H1 (cell line): ENCODE measurements around the gene KRT84. TPM values are rescaled to one million over a fixed set of nuclear protein-coding genes. Genes with fewer than 3 reads are reported as not detected.

Experiments used
- CTCF ChIA-PET: fragments of 300-600 bp; sonication (Branson Sonifier 250); formaldehyde crosslinking; loops from one replicate; lab custom pipeline; 2021; ENCODE audit not compliant: partially characterized antibody; lab: Charles Lee
- POLR2A ChIA-PET: fragments of 300-600 bp; sonication (Branson Sonifier 250); formaldehyde crosslinking; loops from one replicate; lab custom pipeline; 2021; ENCODE audit warnings: inconsistent platforms; ENCODE audit not compliant: partially characterized antibody; lab: Charles Lee
- DNase-seq, 2 experiments: peaks; one replicate each; pipeline versions ENCODE4 v3.0.0 to v3.0.0-alpha.2; 2010 to 2022; ENCODE audit warnings: low spot score in 2 of 2, low read depth in 1 of 2, mixed read lengths in 1 of 2
- FAIRE-seq: peaks from 2 replicates; lab custom pipeline; 2011; peaks lifted over from hg19 to GRCh38; lab: Jason Lieb, UNC
- H2AFZ ChIP-seq: 2 replicates; pipeline ENCODE4 v1.8.1; 2012; ENCODE audit warnings: low read length, inconsistent platforms
- H2AK5ac ChIP-seq: 2 replicates; pipeline ENCODE4 v1.6.1; 2013; ENCODE audit warnings: low read depth, low read length
- H2BK120ac ChIP-seq: replicated peaks from 2 replicates; pipeline ENCODE3; 2013; ENCODE audit warnings: low read depth, low read length, inconsistent platforms
- H2BK12ac ChIP-seq: 2 replicates; pipeline ENCODE4 v1.6.1; 2013; ENCODE audit warnings: low read depth, low read length
- H2BK15ac ChIP-seq: 2 replicates; pipeline ENCODE4 v1.6.1; 2013; ENCODE audit warnings: low read length
- H2BK20ac ChIP-seq: 2 replicates; pipeline ENCODE4 v1.6.1; 2013; ENCODE audit warnings: low read length
- H2BK5ac ChIP-seq: 2 replicates; pipeline ENCODE4 v1.6.1; 2013; ENCODE audit warnings: low read depth, low read length
- H3K14ac ChIP-seq: 2 replicates; pipeline ENCODE4 v1.6.1; 2013; ENCODE audit warnings: inconsistent platforms; ENCODE audit not compliant: insufficient read length
- H3K18ac ChIP-seq: 2 replicates; pipeline ENCODE4 v1.6.1; 2013; ENCODE audit warnings: low read length; ENCODE audit errors: extremely low read depth
- H3K23ac ChIP-seq: 2 replicates; pipeline ENCODE4 v1.6.1; 2013; ENCODE audit warnings: inconsistent platforms; ENCODE audit not compliant: insufficient read length
- H3K23me2 ChIP-seq: 2 replicates; pipeline ENCODE4 v1.6.1; 2013; ENCODE audit warnings: low read depth, low read length
- H3K27ac ChIP-seq: 2 replicates; pipeline ENCODE4 v1.6.1; 2011; ENCODE audit warnings: low read depth, low read length, inconsistent platforms
- H3K27me3 ChIP-seq, 4 experiments: replicated peaks in 1 of 4; 1 replicate in 1 of 4; 2 replicates in 3 of 4; pipeline versions ENCODE4 v1.6.1 to v1.8.1; 2011 to 2013; ENCODE audit warnings: low read length in 3 of 4, mild to moderate bottlenecking in 3 of 4, inconsistent platforms in 2 of 4, mixed read lengths in 2 of 4, moderate library complexity in 1 of 4; ENCODE audit not compliant: control insufficient read depth in 3 of 4, insufficient read depth in 3 of 4; ENCODE audit errors: extremely low read depth in 1 of 4
- H3K36me3 ChIP-seq, 4 experiments: 2 replicates each; pipeline versions ENCODE4 v1.6.1 to v1.8.1; 2011 to 2013; ENCODE audit warnings: mild to moderate bottlenecking in 4 of 4, low read length in 3 of 4, moderate library complexity in 2 of 4, control low read depth in 1 of 4, inconsistent platforms in 1 of 4; ENCODE audit not compliant: insufficient read depth in 4 of 4, control insufficient read depth in 2 of 4
- H3K4ac ChIP-seq: replicated peaks from 2 replicates; pipeline ENCODE3; 2013; ENCODE audit warnings: low read length, low read depth, mixed read lengths, inconsistent platforms; ENCODE audit not compliant: insufficient read length
- H3K4me1 ChIP-seq, 4 experiments: replicated peaks in 1 of 4; 1 replicate in 1 of 4; 2 replicates in 3 of 4; pipeline versions ENCODE4 v1.6.1 to v1.8.1; 2011 to 2013; ENCODE audit warnings: low read length in 3 of 4, inconsistent platforms in 2 of 4, mixed read lengths in 1 of 4; ENCODE audit not compliant: insufficient read depth in 4 of 4, control insufficient read depth in 3 of 4
- H3K4me2 ChIP-seq, 2 experiments: 2 replicates each; pipeline versions ENCODE4 v1.6.1 to v1.8.1; 2011 to 2013; ENCODE audit warnings: low read depth in 2 of 2, low read length in 2 of 2, control low read depth in 1 of 2, inconsistent platforms in 1 of 2, mild to moderate bottlenecking in 1 of 2; ENCODE audit not compliant: insufficient read depth in 1 of 2
- H3K4me3 ChIP-seq, 4 experiments: fragments of 200-600, 300-600 bp in 1 of 4; sonication (generic), shearing (Covaris generic), sonication (Bioruptor Twin) in 1 of 4; 2 replicates each; pipeline versions ENCODE4 v1.5.1 to v1.8.1; 2011 to 2016; ENCODE audit warnings: low read length in 4 of 4, low read depth in 3 of 4, control low read depth in 2 of 4, inconsistent platforms in 2 of 4, mild to moderate bottlenecking in 2 of 4, mixed read lengths in 1 of 4, moderate library complexity in 1 of 4; ENCODE audit not compliant: insufficient read depth in 2 of 4; ENCODE audit errors: extremely low read depth in 1 of 4
- H3K56ac ChIP-seq: replicated peaks from 2 replicates; pipeline ENCODE3; 2013; ENCODE audit warnings: low read depth, mild to moderate bottlenecking, mixed read lengths, low read length, inconsistent platforms; ENCODE audit not compliant: insufficient read length
- H3K79me1 ChIP-seq: 2 replicates; pipeline ENCODE4 v1.6.1; 2013; ENCODE audit warnings: low read depth, low read length, control low read depth
- H3K79me2 ChIP-seq, 2 experiments: 2 replicates each; pipeline versions ENCODE4 v1.6.1 to v1.8.1; 2012 to 2013; ENCODE audit warnings: low read length in 2 of 2, mild to moderate bottlenecking in 2 of 2, inconsistent platforms in 1 of 2; ENCODE audit not compliant: insufficient read depth in 2 of 2, control insufficient read depth in 1 of 2
- H3K9ac ChIP-seq, 4 experiments: replicated peaks in 1 of 4; 1 replicate in 1 of 4; 2 replicates in 3 of 4; pipeline versions ENCODE4 v1.6.1 to v1.8.1; 2011 to 2013; ENCODE audit warnings: low read depth in 3 of 4, low read length in 3 of 4, control low read depth in 2 of 4, mild to moderate bottlenecking in 2 of 4, moderate library complexity in 2 of 4, inconsistent platforms in 1 of 4; ENCODE audit errors: extremely low read depth in 1 of 4
- H3K9me3 ChIP-seq, 2 experiments: 2 replicates each; pipeline versions ENCODE4 v1.6.1 to v1.8.1; 2012 to 2013; ENCODE audit warnings: mild to moderate bottlenecking in 2 of 2, moderate library complexity in 2 of 2, control low read depth in 1 of 2, inconsistent platforms in 1 of 2, low read depth in 1 of 2, low read length in 1 of 2, mixed read lengths in 1 of 2; ENCODE audit not compliant: insufficient read depth in 2 of 2
- H4K20me1 ChIP-seq, 2 experiments: replicated peaks in 1 of 2; 2 replicates each; pipeline versions ENCODE3 to v1.8.1; 2011 to 2013; ENCODE audit warnings: inconsistent platforms in 2 of 2, low read length in 2 of 2, mild to moderate bottlenecking in 1 of 2; ENCODE audit not compliant: insufficient read depth in 2 of 2, control insufficient read depth in 1 of 2
- H4K5ac ChIP-seq: 2 replicates; pipeline ENCODE4 v1.6.1; 2013; ENCODE audit warnings: low read length, low read depth, mixed read lengths, inconsistent platforms; ENCODE audit not compliant: insufficient read length
- H4K8ac ChIP-seq: 2 replicates; pipeline ENCODE4 v1.8.0; 2013; ENCODE audit warnings: mild to moderate bottlenecking, moderate library complexity, low read length, inconsistent platforms; ENCODE audit not compliant: insufficient read depth; ENCODE audit errors: extremely low read depth
- H4K91ac ChIP-seq: replicated peaks from 2 replicates; pipeline ENCODE3; 2013; ENCODE audit warnings: low read length, mixed read lengths, inconsistent platforms; ENCODE audit not compliant: insufficient read length
- BRCA1 ChIP-seq: IDR thresholded peaks from 2 replicates; pipeline ENCODE4 v1.6.1; 2012; ENCODE audit warnings: low read depth, low read length, improper control_type of control experiment
- CBX8 ChIP-seq: fragments of 300-800, 300-1000 bp; sonication (generic); IDR thresholded peaks from 2 replicates; pipeline ENCODE4 v1.7.1; 2016; ENCODE audit warnings: low read depth, low read length, borderline replicate concordance
- CHD1 ChIP-seq: IDR thresholded peaks from 2 replicates; pipeline ENCODE4 v1.6.1; 2012; ENCODE audit warnings: low read depth, low read length, improper control_type of control experiment
- RAD21 ChIP-seq, 2 experiments: IDR thresholded peaks in 1 of 2; conservative IDR thresholded peaks in 1 of 2; 2 replicates each; pipeline ENCODE4 v1.6.1; 2011; ENCODE audit warnings: low read depth in 2 of 2, low read length in 2 of 2, improper control_type of control experiment in 1 of 2, inconsistent platforms in 1 of 2, mild to moderate bottlenecking in 1 of 2, moderate library complexity in 1 of 2
- RBBP5 ChIP-seq: IDR thresholded peaks from 2 replicates; pipeline ENCODE4 v1.7.1; 2012; ENCODE audit warnings: low read depth, mild to moderate bottlenecking, inconsistent platforms, low read length, moderate library complexity, borderline replicate concordance
- RNF2 ChIP-seq: fragments of 200-900, 300-1000 bp; sonication (generic); IDR thresholded peaks from 2 replicates; pipeline ENCODE4 v1.7.1; 2016; ENCODE audit warnings: borderline replicate concordance, low read depth, mild to moderate bottlenecking, antibody characterized with exemption, low read length; ENCODE audit not compliant: poor library complexity, severe bottlenecking; ENCODE audit errors: missing control alignments
- RXRA ChIP-seq: IDR thresholded peaks from 2 replicates; pipeline ENCODE4 v1.6.1; 2011; ENCODE audit warnings: low read depth, mild to moderate bottlenecking, low read length, moderate library complexity; ENCODE audit not compliant: insufficient read depth
- SAP30 ChIP-seq: fragments of 300-600 bp; sonication (generic); IDR thresholded peaks from 2 replicates; pipeline ENCODE4 v1.7.1; 2012; ENCODE audit warnings: low read length, moderate library complexity, mild to moderate bottlenecking, inconsistent platforms; ENCODE audit not compliant: insufficient read depth, insufficient replicate concordance
- SIN3A ChIP-seq, 2 experiments: IDR thresholded peaks in 1 of 2; conservative IDR thresholded peaks in 1 of 2; 2 replicates each; pipeline ENCODE4 v1.6.1; 2011 to 2012; ENCODE audit warnings: low read length in 2 of 2, improper control_type of control experiment in 1 of 2, low read depth in 1 of 2, mild to moderate bottlenecking in 1 of 2
- SRF ChIP-seq: IDR thresholded peaks from 2 replicates; pipeline ENCODE4 v1.6.1; 2011; ENCODE audit warnings: mild to moderate bottlenecking, low read depth, low read length, moderate library complexity
- SUZ12 ChIP-seq: fragments of 200-600 bp; sonication (generic); IDR thresholded peaks from 2 replicates; pipeline ENCODE4 v1.6.1; 2012; ENCODE audit warnings: mild to moderate bottlenecking, inconsistent platforms, low read length, moderate library complexity, mixed read lengths
- TCF12 ChIP-seq: IDR thresholded peaks from 2 replicates; pipeline ENCODE4 v1.6.1; 2011; ENCODE audit warnings: low read depth, mild to moderate bottlenecking, low read length
- ZNF274 ChIP-seq: IDR thresholded peaks from 2 replicates; pipeline ENCODE4 v1.7.0; 2012; ENCODE audit warnings: low read length, borderline replicate concordance; ENCODE audit errors: extremely low read depth
- WGBS, 2 experiments: shearing (Covaris generic) in 1 of 2; methylation state at CpG; one replicate each; pipeline versions ENCODE4 v1.1.6 to v1.1.7; 2013 to 2015; ENCODE audit warnings: low lambda C conversion rate in 2 of 2, mixed read lengths in 2 of 2, inconsistent platforms in 1 of 2, low coverage in 1 of 2, missing lambda C conversion rate in 1 of 2; ENCODE audit not compliant: insufficient replicate concordance in 2 of 2, insufficient coverage in 1 of 2, insufficient read length in 1 of 2; ENCODE audit errors: extremely low coverage in 1 of 2, missing lambda C conversion rate in 1 of 2; 5-methylcytosine and 5-hydroxymethylcytosine counted together
- polyA plus RNA-seq, 7 experiments: library from polyadenylated mRNA; depleted of rRNA in 3 of 7; stranded (reverse) in 5 of 7; unstranded in 2 of 7; fragments of >200 nt in 5 of 7; fragments of 200-250 nt in 2 of 7; gene quantifications; 1 replicate in 5 of 7; 2 replicates in 1 of 7; 4 replicates in 1 of 7; pipeline versions ENCODE4 v1.2.1 to v1.2.3, GENCODE V29; 2011 to 2013; ENCODE audit warnings: missing spikeins in 2 of 7, mixed read lengths in 2 of 7
- total RNA-seq: library from RNA; stranded (reverse); fragmentation: NEBNext Ultra II Directional; extraction: Animal tissue kit (Norgen Biotek cat#: 25700); gene quantifications from 2 replicates; pipeline ENCODE4 v1.2.1, GENCODE V29; 2021

The KRT84 gene
- total and polyA plus RNA-seq, 2 of the 8 experiments (the other 6 are each of a cell fraction or from before 2014, with no cell fraction given), result not detected

DNA sequence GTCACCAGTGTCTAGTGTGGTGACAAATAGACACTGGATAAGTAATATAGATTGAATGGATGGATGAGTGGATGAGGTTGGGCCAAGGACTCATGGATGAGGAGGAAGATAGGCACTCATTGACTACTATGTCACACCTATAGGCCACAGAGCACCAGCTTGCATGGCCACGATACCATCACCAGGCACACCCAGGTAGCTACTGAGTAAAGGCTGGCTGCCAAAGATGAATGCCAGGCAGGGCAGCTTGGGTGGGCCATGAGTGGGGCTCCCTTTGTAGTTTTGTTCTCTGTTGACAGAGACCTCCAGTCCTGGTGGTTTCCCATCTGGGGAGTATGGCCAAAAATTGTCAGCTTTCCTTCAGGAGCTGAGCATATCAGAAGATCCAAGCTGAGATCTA, 53.1 kb downstream of the KRT84 start:
- Histone ChIP-seq H2AK5ac (no peak overlapping the region), H2BK15ac (no peak overlapping the region), H3K27me3 (no peaks in the 10 kb centered on the region), H4K91ac (no peak overlapping the region), H3K14ac (no peak overlapping the region), H3K9ac (no peak overlapping the region), H3K79me1 (no peaks in the 10 kb centered on the region), H2BK120ac (no peak overlapping the region), H2BK20ac (no peak overlapping the region), H3K79me2 (no peaks in the 10 kb centered on the region), H3K23ac (no peak overlapping the region), H3K27ac (no peak overlapping the region), H3K4me2 (no peak overlapping the region), H2BK12ac (no peak overlapping the region), H2AFZ (no peak overlapping the region), H3K56ac (no peak overlapping the region), H3K4me1 (peaks cover 0 to 3% (median 0%) of the 10 kb centered on the region in 4 experiments; a peak in 1 of 7 replicates), H3K9me3 (no peaks in the 10 kb centered on the region), H2BK5ac (no peak overlapping the region), H3K4me3 (no peak overlapping the region), H3K23me2 (no peaks in the 10 kb centered on the region), H4K5ac (no peak overlapping the region), H4K8ac (no peak overlapping the region), H3K4ac (no peak overlapping the region), H4K20me1 (no peaks in the 10 kb centered on the region), H3K18ac (no peak overlapping the region), H3K36me3 (no peaks in the 10 kb centered on the region)
- POLR2A ChIA-PET, result no interaction called here
- no peak for DNase-seq
- FAIRE-seq, result no peak
- CTCF ChIA-PET, result interaction anchor here (1.1 to 19.8 kb wide), 10 partner anchors 9 to 119 kb away, joined by 3 to 353 read pairs (median 6); partner anchors contain the start of genes KRT83 and KRT85
- 86% methylated on average over 1 of the region's 1 CpG; no CpG with 5 or more reads in 1 of the 2 experiments for WGBS, 2 experiments
- TF ChIP-seq RNF2, result no peak
- no peak for TF ChIP-seq RAD21 (IDR thresholded peaks at IDR 0.05 in 1 of 2, conservative IDR thresholded peaks at IDR 0.05 in 1 of 2; ENCODE audit: low read depth in 2 of 2, low read length in 2 of 2)
- TF ChIP-seq RXRA, result no peak
- no peak for TF ChIP-seq CHD1
- no peak for TF ChIP-seq BRCA1
- no peak for TF ChIP-seq RBBP5
- TF ChIP-seq SUZ12, result no peak
- no peak for TF ChIP-seq SRF
- TF ChIP-seq SAP30, result no peak
- no peak for TF ChIP-seq ZNF274
- no peak for TF ChIP-seq SIN3A (conservative IDR thresholded peaks at IDR 0.05 in 1 of 2, IDR thresholded peaks at IDR 0.05 in 1 of 2; ENCODE audit: low read depth in 1 of 2, low read length in 2 of 2)
- TF ChIP-seq CBX8, result no peak
- TF ChIP-seq TCF12, result no peak
